HG03280 (cell line): Measurements from ENCODE around the gene SLC25A29.

Source experiments
- ATAC-seq: cut with Tn5 transposase; IDR thresholded peaks from one replicate; pipeline ENCODE4 v1.9.1; 2021; ENCODE audit warnings: mild to moderate bottlenecking, moderate library complexity; ENCODE audit not compliant: unreplicated experiment

The SLC25A29 gene

GRCh38 chr14:100332071-100332639, 25.9 kb upstream of the SLC25A29 start:
- no peak for ATAC-seq

DNA sequence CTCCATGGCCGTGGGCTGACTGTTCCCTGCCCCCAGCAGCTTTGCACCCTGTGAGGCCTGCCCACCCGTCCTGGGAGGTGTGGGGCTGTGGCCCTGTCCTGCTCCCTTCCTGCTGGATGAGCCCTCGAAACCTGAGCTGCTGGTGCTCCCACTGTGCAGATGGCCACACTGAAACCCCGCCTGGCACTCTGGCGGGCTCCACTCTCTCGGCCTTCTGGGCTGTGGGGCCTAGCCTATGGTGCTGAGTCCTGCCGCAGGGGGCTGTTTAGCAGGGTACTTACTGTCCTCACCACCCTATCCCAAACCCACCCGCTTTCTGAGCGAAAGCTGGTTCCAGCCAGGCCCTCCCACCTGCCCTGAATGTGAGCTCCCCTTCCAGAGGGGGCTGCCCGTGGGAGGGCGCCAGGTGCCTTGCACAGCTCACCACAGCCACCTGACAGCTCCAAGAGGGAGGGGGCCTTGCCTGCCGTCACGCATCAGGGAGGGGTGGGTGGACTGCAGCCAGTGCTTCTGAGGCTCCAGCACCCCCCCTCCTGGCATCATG, 24.2 kb upstream of the SLC25A29 start:
- ATAC-seq: no peak

- ATAC-seq: no peak
These were observed 23.7 kb upstream of the SLC25A29 start for GRCh38 chr14:100330007-100330344.

- ATAC-seq: no peak
These were observed 23.2 kb upstream of the SLC25A29 start for GRCh38 chr14:100329233-100330006.

GRCh38 chr14:100328495-100329163, 22.4 kb upstream of the SLC25A29 start:
- ATAC-seq: no peak

- no peak for ATAC-seq
These were observed 20.9 kb upstream of the SLC25A29 start for GRCh38 chr14:100327128-100327527.

GRCh38 chr14:100325958-100326357, 19.7 kb upstream of the SLC25A29 start:
- no peak for ATAC-seq

- no peak for ATAC-seq
These were observed 19.0 kb upstream of the SLC25A29 start for GRCh38 chr14:100325231-100325632.

DNA sequence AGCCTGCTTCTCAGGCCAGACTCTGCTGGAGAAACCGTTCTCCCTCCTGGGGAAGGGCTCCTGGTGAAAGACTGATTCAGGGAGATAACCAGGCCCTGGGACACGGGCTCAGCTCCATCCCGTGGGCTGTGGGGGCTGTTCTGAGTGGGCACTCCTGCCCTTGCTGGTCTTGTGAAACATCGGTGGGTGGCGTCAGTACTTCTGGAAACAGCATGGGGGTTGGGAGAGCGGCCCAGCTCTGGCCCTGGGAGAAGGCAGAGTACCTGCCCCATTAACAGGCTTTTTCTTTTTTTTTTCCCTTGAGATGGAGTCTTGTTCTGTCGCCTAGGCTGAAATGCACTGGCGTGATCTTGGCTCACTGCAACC, 17.7 kb upstream of the SLC25A29 start:
- no peak for ATAC-seq

GRCh38 chr14:100323121-100323941, 17.1 kb upstream of the SLC25A29 start, which contains the start of gene SLC25A47:
SLC25A47 (plus strand) TSS chr14:100323339; CDS start chr14:100323415, 76 bp downstream.
- ATAC-seq: no peak

- ATAC-seq: no peak
These were observed 16.1 kb upstream of the SLC25A29 start for GRCh38 chr14:100322138-100322957.

DNA sequence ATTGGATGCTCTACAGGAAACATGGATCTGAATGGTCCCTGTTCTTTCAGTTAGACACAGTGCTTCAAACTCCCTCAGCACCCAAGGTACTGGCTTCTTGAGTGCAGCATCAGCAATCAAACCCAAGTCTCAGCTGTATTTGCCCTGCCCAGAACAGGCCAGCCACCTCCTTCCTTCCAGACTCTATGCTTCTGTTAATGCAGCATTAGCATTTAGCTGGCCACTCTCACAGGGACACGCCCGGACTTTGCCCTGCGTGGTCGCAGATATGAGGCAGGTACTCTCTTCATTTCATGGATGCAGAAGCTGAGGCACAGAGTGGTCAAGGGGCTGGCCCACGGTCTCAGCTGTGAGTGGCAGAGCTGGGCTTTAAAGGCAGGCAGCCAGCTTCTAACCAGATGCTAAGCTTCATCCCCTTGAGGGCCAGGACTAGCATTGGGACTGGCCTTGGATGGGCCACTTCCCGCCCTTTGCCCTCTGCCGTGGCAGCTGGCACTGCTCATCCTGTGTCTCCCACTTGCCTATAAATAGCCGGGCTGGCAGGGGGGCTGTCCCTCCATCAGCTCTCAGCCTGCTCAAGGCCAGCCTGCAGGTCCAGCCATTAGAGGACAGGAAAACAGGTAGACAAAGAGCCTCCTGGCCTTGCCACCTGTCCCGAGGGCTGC, 15.4 kb upstream of the SLC25A29 start:
- no peak for ATAC-seq

DNA sequence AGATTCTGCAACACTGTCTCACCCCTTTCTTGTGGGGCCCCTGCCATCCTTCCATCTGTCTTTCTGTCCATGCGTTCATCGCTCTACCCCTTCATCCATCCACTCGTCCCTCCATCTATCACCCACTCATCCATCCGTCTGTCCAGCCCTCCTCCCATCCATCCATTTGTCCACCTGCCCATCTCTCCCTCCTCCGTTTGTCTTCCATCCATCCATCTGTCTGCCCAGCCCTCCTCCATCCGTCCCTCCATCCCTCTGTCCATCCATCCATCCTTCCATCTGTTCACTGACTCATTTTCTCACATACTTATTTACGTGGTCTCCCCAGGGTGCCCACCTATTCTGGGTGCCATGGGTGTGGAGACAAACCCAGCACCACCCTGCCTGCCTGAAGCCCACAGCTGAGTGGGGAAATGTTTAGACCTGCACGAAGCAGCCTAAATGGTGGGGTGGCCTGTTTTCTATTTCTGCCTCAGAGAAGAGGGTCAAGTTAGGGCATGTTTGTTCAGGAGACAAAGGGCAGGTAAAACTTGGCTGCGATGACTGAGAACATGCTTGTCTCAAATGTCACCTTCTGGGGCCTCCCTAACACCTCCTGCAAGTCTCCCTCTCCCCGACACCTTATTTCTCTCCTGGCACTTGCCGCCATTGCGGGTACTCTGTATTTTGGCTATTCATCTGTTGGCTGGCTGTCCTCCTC, 14.1 kb upstream of the SLC25A29 start:
- ATAC-seq: no peak

DNA sequence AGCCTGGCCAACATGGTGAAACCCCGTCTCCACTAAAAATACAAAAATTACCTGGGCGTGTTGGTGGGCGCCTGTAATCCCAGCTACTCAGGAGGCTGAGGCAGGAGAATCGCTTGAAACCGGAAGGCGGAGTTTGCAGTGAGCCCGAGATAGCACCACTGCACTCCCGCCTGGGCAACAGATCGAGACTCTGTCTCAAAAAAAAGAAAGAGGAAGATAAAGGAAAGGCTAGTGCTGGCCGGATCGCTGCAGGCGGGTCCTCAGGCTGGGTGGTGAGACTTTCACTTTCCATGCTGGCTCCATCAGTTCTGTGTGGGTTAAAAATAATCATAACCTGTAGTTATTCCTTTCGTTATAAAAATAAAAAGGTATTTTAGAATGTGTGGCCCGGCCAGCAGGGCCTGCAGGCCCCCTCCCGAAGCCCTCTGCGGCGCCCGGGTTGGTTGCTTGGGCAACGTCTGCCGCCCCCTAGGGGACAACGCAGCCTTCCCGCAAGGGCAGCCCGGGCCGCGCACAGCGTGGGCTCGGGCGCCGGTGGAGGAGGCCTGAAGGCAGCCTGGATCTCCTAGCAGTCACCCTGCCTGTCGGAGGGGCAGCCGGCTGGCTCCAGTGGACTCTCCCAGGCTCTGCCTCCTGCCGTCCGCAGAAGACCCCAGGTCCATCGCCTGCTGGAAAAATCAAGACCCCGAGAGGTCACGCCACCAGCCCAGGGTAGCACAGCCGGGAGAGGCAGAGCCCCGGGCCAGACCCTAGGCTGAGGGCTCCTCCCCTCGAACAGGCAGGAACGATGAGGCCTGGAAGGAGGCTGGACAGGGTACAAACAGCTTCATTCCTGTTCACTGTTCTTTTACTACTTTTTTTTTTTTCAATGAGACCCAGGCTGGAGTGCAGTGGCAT, 11.9 kb upstream of the SLC25A29 start:
- ATAC-seq: peak; percentile 92

DNA sequence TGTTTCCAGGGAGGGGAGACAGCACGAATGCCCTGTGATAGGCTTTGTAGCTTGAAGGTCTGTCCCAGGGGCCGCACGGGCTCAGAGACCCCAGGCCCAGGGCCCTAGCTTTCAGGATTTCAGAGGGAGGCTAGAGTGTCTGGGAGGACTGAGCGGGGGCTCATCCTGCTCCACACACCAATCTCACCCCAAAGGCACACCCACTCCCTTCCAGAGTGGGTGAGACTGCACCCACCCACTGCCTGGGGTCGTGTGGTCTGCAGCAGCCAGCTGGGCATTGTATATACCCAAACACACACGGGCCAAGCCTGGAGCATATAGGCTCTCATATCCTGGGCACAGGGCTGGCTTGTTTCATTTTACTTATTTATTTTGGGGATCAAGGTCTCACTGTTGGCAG, 11.1 kb upstream of the SLC25A29 start:
- no peak for ATAC-seq

GRCh38 chr14:100314724-100315123, 8.5 kb upstream of the SLC25A29 start:
- no peak for ATAC-seq

DNA sequence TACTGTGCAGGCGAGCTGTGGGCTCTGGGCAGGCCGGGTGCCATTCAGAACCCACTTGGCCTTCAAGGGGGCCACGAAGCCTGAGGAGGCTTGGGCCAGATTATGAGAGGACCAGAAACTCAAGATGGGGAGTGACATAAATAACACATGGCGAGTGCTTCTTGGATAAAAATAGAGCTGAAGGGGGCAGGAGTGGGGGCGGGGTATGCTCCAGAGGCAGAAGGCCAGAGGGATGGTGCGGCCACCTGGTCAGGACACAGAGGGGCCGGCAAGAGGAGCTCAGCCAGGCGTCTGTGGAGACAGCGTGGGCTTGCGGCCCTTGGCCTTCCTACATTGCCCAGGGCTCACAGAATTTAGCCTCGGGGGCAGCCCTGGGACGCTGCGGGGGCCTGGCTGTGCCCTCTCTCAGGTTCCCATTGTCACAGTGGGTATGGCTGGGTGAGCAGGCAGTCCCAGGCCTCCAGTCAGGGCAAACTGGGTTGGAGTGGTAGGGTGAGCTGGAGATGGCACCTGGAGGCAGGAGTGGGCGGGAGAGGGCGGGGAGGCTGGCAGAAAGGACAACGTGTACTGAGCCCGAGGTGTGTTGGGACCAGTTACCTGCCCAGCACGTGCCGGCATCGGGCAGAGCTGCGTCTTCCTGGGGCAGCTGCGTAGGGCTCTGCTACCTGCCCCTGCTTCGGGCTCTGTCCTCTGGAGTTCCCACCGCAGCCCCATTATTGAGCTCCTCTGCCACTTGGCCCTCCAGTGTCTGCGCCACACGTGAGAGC, 7.4 kb upstream of the SLC25A29 start:
- ATAC-seq: no peak
